H1 (cell line): ENCODE measurements around the gene VN1R5. TPM values are rescaled to one million over a fixed set of nuclear protein-coding genes. Genes with fewer than 3 reads are reported as not detected.

Experiments
- EGR1 ChIP-seq: IDR thresholded peaks from 2 replicates; pipeline ENCODE4 v1.6.1; 2011; ENCODE audit warnings: low read depth, low read length, borderline replicate concordance
- GTF2F1 ChIP-seq: IDR thresholded peaks from 2 replicates; pipeline ENCODE4 v1.6.1; 2012; ENCODE audit warnings: low read depth, low read length, improper control_type of control experiment, borderline replicate concordance
- HDAC6 ChIP-seq: IDR thresholded peaks from one replicate; pipeline ENCODE4 v1.7.1; 2012; ENCODE audit warnings: low read depth, mild to moderate bottlenecking, inconsistent platforms, low read length, moderate library complexity
- NRF1 ChIP-seq: IDR thresholded peaks from 2 replicates; pipeline ENCODE4 v1.6.1; 2011; ENCODE audit warnings: mild to moderate bottlenecking, low read depth, low read length, improper control_type of control experiment
- RBBP5 ChIP-seq: IDR thresholded peaks from 2 replicates; pipeline ENCODE4 v1.7.1; 2012; ENCODE audit warnings: low read depth, mild to moderate bottlenecking, inconsistent platforms, low read length, moderate library complexity, borderline replicate concordance
- SP4 ChIP-seq: IDR thresholded peaks from 2 replicates; pipeline ENCODE4 v1.6.1; 2012; ENCODE audit warnings: low read length, inconsistent platforms
- TBP ChIP-seq: IDR thresholded peaks from 2 replicates; pipeline ENCODE4 v1.6.1; 2011; ENCODE audit warnings: low read depth, low read length, improper control_type of control experiment
- polyA plus RNA-seq, 7 experiments: library from polyadenylated mRNA; depleted of rRNA in 3 of 7; stranded (reverse) in 5 of 7; unstranded in 2 of 7; fragments of >200 nt in 5 of 7; fragments of 200-250 nt in 2 of 7; gene quantifications; 1 replicate in 5 of 7; 2 replicates in 1 of 7; 4 replicates in 1 of 7; pipeline versions ENCODE4 v1.2.1 to v1.2.3, GENCODE V29; 2011 to 2013; ENCODE audit warnings: missing spikeins in 2 of 7, mixed read lengths in 2 of 7
- total RNA-seq: library from RNA; stranded (reverse); fragmentation: NEBNext Ultra II Directional; extraction: Animal tissue kit (Norgen Biotek cat#: 25700); gene quantifications from 2 replicates; pipeline ENCODE4 v1.2.1, GENCODE V29; 2021

Gene VN1R5
- total and polyA plus RNA-seq, 2 of the 8 experiments (the other 6 are each of a cell fraction or from before 2014, with no cell fraction given) = not detected

DNA sequence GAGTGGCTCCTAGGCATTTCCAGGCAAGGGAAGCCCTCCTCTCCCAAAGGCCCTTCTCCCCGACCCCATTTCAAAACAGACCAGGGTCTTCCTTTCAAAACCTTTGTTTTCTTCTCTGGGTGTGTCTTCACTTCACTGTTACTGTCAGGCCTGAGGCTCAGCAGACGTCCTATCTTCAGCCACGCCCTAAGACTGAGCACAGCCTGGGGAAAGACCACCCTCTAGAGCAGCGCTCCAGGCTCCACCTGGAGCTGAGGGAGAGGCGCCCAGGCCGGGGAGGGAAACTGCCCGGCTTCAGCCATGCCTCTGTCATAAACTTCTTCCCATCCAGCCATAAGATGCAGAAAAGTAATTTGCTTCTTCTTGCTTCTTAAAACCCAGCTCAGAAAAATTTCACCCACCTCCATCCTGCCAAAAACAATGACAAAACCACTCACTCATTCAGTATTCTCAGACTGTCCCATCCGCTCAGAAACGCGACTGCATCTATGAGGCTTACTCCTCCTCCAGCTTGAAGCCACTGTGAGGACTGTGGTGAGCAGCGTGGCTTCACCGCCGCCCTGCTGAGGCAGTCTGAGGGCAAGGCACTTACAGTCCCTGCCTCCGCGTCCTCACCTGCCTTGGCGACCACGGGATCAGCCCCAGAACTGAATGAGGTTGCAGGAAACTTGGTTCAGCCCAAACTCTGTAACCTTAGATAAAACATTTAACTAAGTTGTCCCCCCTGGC lies 36.1 kb downstream of the VN1R5 start (continued):
- no peak for TF ChIP-seq NRF1
- TF ChIP-seq HDAC6 = no peak
- TF ChIP-seq TBP = no peak
- TF ChIP-seq GTF2F1 = no peak
- no peak for TF ChIP-seq SP4
- no peak for TF ChIP-seq RBBP5
- TF ChIP-seq EGR1 = no peak
